NCI-H1436 treated with DMSO at 0.1 percent for 48 hours (cell line): ENCODE data around the gene CROCC.

Experiments
- DNase-seq: peaks from one replicate; lab custom pipeline; 2025; lab: John Stamatoyannopoulos, UW

Gene CROCC

GRCh38 chr1:16986113-16986512 is 64.4 kb downstream of the CROCC start:
- DNase-seq, result no peak

GRCh38 chr1:16986560-16986959 is 64.8 kb downstream of the CROCC start:
- no peak for DNase-seq

GRCh38 chr1:16986962-16987361 is 65.2 kb downstream of the CROCC start:
- no peak for DNase-seq

GRCh38 chr1:16988210-16988609 is 66.5 kb downstream of the CROCC start:
- no peak for DNase-seq

- no peak for DNase-seq
These were observed 68.1 kb downstream of the CROCC start for GRCh38 chr1:16989676-16990391.

- DNase-seq, result no peak
These were observed 69.8 kb downstream of the CROCC start for GRCh38 chr1:16991571-16991970.

GRCh38 chr1:16992102-16992501 is 70.4 kb downstream of the CROCC start:
- DNase-seq, result no peak

- no peak for DNase-seq
These were observed 70.9 kb downstream of the CROCC start for GRCh38 chr1:16992675-16993074.

- no peak for DNase-seq
These were observed 71.8 kb downstream of the CROCC start for GRCh38 chr1:16993521-16994038.

GRCh38 chr1:16996845-16997244 is 75.1 kb downstream of the CROCC start:
- no peak for DNase-seq

- no peak for DNase-seq
These were observed 76.9 kb downstream of the CROCC start for GRCh38 chr1:16998589-16998988.

- DNase-seq, result no peak
These were observed 78.1 kb downstream of the CROCC start for GRCh38 chr1:16999863-17000262.

GRCh38 chr1:17001760-17002523 is 80.2 kb downstream of the CROCC start:
- no peak for DNase-seq

GRCh38 chr1:17002524-17002902 is 80.8 kb downstream of the CROCC start:
- no peak for DNase-seq

GRCh38 chr1:17004466-17005364 is 83.0 kb downstream of the CROCC start:
- no peak for DNase-seq

- no peak for DNase-seq
These were observed 83.6 kb downstream of the CROCC start for GRCh38 chr1:17005365-17005740.

- no peak for DNase-seq
These were observed 85.4 kb downstream of the CROCC start for GRCh38 chr1:17007121-17007520.

- DNase-seq, result no peak
These were observed 86.6 kb downstream of the CROCC start for GRCh38 chr1:17008208-17008855.

- DNase-seq, result no peak
These were observed 88.0 kb downstream of the CROCC start for GRCh38 chr1:17009706-17010105.

GRCh38 chr1:17011092-17011438 is 89.3 kb downstream of the CROCC start:
- DNase-seq, result no peak

GRCh38 chr1:17011439-17012307 is 89.9 kb downstream of the CROCC start, which contains the start of gene ATP13A2:
TSS of gene ATP13A2 (minus strand) at chr1:17011928. CDS start at chr1:17011738, 190 bp downstream.
- DNase-seq, result peak; percentile 29
